ENCODE data around the gene COTL1.

DNA sequence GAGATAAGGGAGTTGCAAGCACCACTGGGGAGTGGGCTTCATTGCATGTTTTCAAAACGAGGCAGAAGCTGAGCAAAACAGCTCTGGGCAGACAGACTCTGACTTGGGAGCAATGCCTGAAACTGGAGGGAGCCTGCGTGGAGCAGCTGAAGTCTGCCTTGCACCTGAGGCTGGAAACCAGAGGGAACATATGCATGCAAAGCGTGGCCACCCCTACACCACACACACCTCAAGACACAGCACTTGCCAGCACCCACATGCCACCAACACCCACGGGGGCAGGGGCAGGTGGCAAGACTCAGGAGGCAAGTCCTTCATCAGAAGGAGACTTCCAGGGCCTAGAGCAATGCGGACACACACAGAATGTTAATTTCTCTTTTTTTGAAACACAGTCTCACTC, 45.8 kb downstream of the COTL1 start:
- TF ChIP-seq POLR2A (IDR thresholded peaks at IDR 0.05; ENCODE audit: low read length): no peak
- TF ChIP-seq SMC3 (IDR thresholded peaks at IDR 0.05): no peak
- TF ChIP-seq RCOR1 (IDR thresholded peaks at IDR 0.05; ENCODE audit: low read depth, low read length): no peak
- no peak for TF ChIP-seq REST (IDR thresholded peaks at IDR 0.05)
- TF ChIP-seq, protein P1, sequence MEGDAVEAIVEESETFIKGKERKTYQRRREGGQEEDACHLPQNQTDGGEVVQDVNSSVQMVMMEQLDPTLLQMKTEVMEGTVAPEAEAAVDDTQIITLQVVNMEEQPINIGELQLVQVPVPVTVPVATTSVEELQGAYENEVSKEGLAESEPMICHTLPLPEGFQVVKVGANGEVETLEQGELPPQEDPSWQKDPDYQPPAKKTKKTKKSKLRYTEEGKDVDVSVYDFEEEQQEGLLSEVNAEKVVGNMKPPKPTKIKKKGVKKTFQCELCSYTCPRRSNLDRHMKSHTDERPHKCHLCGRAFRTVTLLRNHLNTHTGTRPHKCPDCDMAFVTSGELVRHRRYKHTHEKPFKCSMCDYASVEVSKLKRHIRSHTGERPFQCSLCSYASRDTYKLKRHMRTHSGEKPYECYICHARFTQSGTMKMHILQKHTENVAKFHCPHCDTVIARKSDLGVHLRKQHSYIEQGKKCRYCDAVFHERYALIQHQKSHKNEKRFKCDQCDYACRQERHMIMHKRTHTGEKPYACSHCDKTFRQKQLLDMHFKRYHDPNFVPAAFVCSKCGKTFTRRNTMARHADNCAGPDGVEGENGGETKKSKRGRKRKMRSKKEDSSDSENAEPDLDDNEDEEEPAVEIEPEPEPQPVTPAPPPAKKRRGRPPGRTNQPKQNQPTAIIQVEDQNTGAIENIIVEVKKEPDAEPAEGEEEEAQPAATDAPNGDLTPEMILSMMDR (IDR thresholded peaks at IDR 0.05): no peak
- no peak for TF ChIP-seq RNF2 (IDR thresholded peaks at IDR 0.05; ENCODE audit: borderline replicate concordance, low read depth)
- TF ChIP-seq NPAS2 (CRISPR knock-in tag; IDR thresholded peaks at IDR 0.05; ENCODE audit: borderline replicate concordance): no peak
- TF ChIP-seq BHLHE40 (IDR thresholded peaks at IDR 0.05; ENCODE audit: low read depth, low read length): no peak
- TF ChIP-seq USF2 (IDR thresholded peaks at IDR 0.05): no peak
- TF ChIP-seq MAFK (IDR thresholded peaks at IDR 0.05; ENCODE audit: partially characterized antibody): no peak
- TF ChIP-seq RAD21 (conservative IDR thresholded peaks at IDR 0.05 in 1 of 2, IDR thresholded peaks at IDR 0.05 in 1 of 2): no peak
- no peak for TF ChIP-seq JUNB (IDR thresholded peaks at IDR 0.05)
- TF ChIP-seq, protein P2, sequence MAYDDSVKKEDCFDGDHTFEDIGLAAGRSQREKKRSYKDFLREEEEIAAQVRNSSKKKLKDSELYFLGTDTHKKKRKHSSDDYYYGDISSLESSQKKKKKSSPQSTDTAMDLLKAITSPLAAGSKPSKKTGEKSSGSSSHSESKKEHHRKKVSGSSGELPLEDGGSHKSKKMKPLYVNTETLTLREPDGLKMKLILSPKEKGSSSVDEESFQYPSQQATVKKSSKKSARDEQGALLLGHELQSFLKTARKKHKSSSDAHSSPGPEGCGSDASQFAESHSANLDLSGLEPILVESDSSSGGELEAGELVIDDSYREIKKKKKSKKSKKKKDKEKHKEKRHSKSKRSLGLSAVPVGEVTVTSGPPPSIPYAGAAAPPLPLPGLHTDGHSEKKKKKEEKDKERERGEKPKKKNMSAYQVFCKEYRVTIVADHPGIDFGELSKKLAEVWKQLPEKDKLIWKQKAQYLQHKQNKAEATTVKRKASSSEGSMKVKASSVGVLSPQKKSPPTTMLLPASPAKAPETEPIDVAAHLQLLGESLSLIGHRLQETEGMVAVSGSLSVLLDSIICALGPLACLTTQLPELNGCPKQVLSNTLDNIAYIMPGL (CRISPR knock-in tag; IDR thresholded peaks at IDR 0.05; ENCODE audit: borderline replicate concordance): no peak
- TF ChIP-seq ZFP36 (IDR thresholded peaks at IDR 0.05; ENCODE audit: borderline replicate concordance, partially characterized antibody): no peak

Data from A549 (cell line).